Epithelial cell of prostate (primary cell): ENCODE measurements around the gene TMEM253.

Source experiments
- DNase-seq: peaks from one replicate; pipeline ENCODE4 v3.0.0-alpha.2; 2011; ENCODE audit warnings: low read depth, low spot score
- H3K27ac ChIP-seq: fragments of 450-650 bp; 2 replicates; pipeline ENCODE4 v1.5.1; 2017; ENCODE audit warnings: mild to moderate bottlenecking

Gene TMEM253

GRCh38 chr14:21102521-21103410 lies 1.9 kb downstream of the TMEM253 start:
- no peak for DNase-seq
- peak overlapping the region; percentile 89 for H3K27ac ChIP-seq

- H3K27ac ChIP-seq: peak overlapping the region; percentile 89
Observed at GRCh38 chr14:21103411-21103709, 2.5 kb downstream of the TMEM253 start.

GRCh38 chr14:21103710-21104447 lies 3.0 kb downstream of the TMEM253 start:
- peak; percentile 73 for DNase-seq

More at GRCh38 chr14:21103411-21103709, 2.5 kb downstream of the TMEM253 start:
- DNase-seq: no peak

GRCh38 chr14:21104448-21105060 lies 3.7 kb downstream of the TMEM253 start:
- DNase-seq: no peak

More at GRCh38 chr14:21103710-21104447, 3.0 kb downstream of the TMEM253 start:
- peak overlapping the region; percentile 89 for H3K27ac ChIP-seq

GRCh38 chr14:21105095-21105494 lies 4.2 kb downstream of the TMEM253 start:
- H3K27ac ChIP-seq: peak overlapping the region; percentile 89
- DNase-seq: no peak

More at GRCh38 chr14:21104448-21105060, 3.7 kb downstream of the TMEM253 start:
- H3K27ac ChIP-seq: peak overlapping the region; percentile 89

GRCh38 chr14:21106176-21106497 lies 5.3 kb downstream of the TMEM253 start:
- no peak for DNase-seq
- peak overlapping the region; percentile 54 for H3K27ac ChIP-seq

GRCh38 chr14:21106498-21107282 lies 5.8 kb downstream of the TMEM253 start:
- DNase-seq: no peak
- H3K27ac ChIP-seq: peak overlapping the region; percentile 54

GRCh38 chr14:21107283-21107800 lies 6.5 kb downstream of the TMEM253 start:
- DNase-seq: no peak
- peak overlapping the region; percentile 54 for H3K27ac ChIP-seq

GRCh38 chr14:21108791-21109190 lies 7.9 kb downstream of the TMEM253 start:
- no peak for DNase-seq
- no peak overlapping the region for H3K27ac ChIP-seq

- H3K27ac ChIP-seq: no peak overlapping the region
- DNase-seq: no peak
Observed at GRCh38 chr14:21109377-21110138, 8.7 kb downstream of the TMEM253 start.

- no peak overlapping the region for H3K27ac ChIP-seq
- DNase-seq: no peak
Observed at GRCh38 chr14:21112255-21112654, 11.4 kb downstream of the TMEM253 start.

GRCh38 chr14:21113369-21113768 lies 12.5 kb downstream of the TMEM253 start:
- no peak for DNase-seq
- H3K27ac ChIP-seq: no peak overlapping the region

- DNase-seq: no peak
- H3K27ac ChIP-seq: no peak overlapping the region
Observed at GRCh38 chr14:21118933-21119332, 18.1 kb downstream of the TMEM253 start.

- no peak for DNase-seq
- H3K27ac ChIP-seq: no peak overlapping the region
Observed at GRCh38 chr14:21120686-21121085, 19.8 kb downstream of the TMEM253 start.

- DNase-seq: no peak
- H3K27ac ChIP-seq: no peak overlapping the region
Observed at GRCh38 chr14:21121122-21121521, 20.3 kb downstream of the TMEM253 start.

- no peak for DNase-seq
- H3K27ac ChIP-seq: no peak overlapping the region
Observed at GRCh38 chr14:21123429-21123828, 22.6 kb downstream of the TMEM253 start.

- no peak for DNase-seq
- H3K27ac ChIP-seq: no peak overlapping the region
Observed at GRCh38 chr14:21133901-21134300, 33.0 kb downstream of the TMEM253 start.

- no peak for DNase-seq
- H3K27ac ChIP-seq: no peak overlapping the region
Observed at GRCh38 chr14:21136024-21136423, 35.2 kb downstream of the TMEM253 start.

GRCh38 chr14:21142357-21142756 lies 41.5 kb downstream of the TMEM253 start:
- DNase-seq: no peak
- H3K27ac ChIP-seq: no peak overlapping the region
